Measurements from ENCODE around the gene MAGEB2. TPM values are rescaled to one million over a fixed set of nuclear protein-coding genes. Genes with fewer than 3 reads are reported as not detected.
"Not testable (repeated sequence)": the region's sequence is repeated elsewhere in the genome, so short reads cannot be mapped to it uniquely, and the experiment has no call there.

MAGEB2 gene, protein sequence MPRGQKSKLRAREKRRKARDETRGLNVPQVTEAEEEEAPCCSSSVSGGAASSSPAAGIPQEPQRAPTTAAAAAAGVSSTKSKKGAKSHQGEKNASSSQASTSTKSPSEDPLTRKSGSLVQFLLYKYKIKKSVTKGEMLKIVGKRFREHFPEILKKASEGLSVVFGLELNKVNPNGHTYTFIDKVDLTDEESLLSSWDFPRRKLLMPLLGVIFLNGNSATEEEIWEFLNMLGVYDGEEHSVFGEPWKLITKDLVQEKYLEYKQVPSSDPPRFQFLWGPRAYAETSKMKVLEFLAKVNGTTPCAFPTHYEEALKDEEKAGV
- total RNA-seq: not detected
- long read RNA-seq, donor 1: 0 reads
- long read RNA-seq, donor 2: 0 reads

DNA sequence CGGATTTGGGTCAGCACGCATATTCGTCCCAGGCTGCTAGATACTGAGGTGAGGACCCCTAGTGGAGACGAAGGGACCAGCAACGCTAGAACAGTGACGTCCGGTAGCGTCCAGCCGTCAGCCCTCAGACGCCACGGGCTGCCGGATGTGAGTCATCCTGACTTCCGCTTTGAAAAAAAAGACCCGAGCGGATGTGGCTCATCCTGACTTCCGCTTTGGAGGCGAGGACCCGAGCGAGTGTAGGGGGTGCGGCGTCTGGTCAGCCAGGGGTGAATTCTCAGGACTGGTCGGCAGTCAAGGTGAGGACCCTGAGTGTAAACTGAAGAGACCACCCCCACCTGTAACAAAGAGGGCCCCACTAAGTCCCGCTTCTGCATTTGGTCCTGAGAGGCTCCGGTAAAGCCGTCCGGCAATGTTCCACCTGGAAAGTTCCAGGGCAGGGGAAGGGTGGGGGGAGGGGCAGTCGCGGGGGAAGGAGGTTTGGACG lies at the start of gene MAGEB2:
MAGEB2 (plus strand) TSS at position 207 of the 487 bp plus-strand sequence. CDS start 3,018 bp downstream, outside the sequence.
- intact Hi-C loops (cut with DNase I, micrococcal nuclease): no loop called here
- DNase-seq (no peak), ATAC-seq (no peak)
- no peak within 1 kb of the TSS for H3K4me3 ChIP-seq
- no peaks in the 10 kb centered on the region for H3K9me3 ChIP-seq
- no peaks in the 10 kb centered on the region for H3K4me1 ChIP-seq (ENCODE audit: low read depth)
- H3K36me3 ChIP-seq (ENCODE audit: low read depth): no peaks in the 10 kb centered on the region
- TF ChIP-seq, protein P1, sequence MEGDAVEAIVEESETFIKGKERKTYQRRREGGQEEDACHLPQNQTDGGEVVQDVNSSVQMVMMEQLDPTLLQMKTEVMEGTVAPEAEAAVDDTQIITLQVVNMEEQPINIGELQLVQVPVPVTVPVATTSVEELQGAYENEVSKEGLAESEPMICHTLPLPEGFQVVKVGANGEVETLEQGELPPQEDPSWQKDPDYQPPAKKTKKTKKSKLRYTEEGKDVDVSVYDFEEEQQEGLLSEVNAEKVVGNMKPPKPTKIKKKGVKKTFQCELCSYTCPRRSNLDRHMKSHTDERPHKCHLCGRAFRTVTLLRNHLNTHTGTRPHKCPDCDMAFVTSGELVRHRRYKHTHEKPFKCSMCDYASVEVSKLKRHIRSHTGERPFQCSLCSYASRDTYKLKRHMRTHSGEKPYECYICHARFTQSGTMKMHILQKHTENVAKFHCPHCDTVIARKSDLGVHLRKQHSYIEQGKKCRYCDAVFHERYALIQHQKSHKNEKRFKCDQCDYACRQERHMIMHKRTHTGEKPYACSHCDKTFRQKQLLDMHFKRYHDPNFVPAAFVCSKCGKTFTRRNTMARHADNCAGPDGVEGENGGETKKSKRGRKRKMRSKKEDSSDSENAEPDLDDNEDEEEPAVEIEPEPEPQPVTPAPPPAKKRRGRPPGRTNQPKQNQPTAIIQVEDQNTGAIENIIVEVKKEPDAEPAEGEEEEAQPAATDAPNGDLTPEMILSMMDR (IDR thresholded peaks at IDR 0.05): no peak

DNA sequence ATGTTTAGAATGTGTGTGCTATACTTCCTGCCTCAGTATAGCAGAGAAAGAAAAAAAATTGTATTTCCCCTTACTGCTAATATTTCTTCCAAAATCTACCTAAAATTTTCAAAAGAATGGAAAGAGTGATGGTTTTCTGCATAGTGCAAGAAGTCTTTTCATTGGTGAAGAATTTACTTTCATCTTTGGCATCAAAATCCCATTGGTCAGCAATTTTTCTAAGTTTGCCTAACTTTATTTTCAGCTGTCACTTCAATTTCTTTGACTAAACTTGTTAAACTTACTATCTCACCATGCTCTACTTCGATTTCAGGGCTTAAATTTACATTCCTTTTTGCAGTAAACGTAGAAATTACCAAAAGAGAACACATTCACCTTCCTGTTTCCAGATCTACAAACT lies 44.5 kb upstream of the MAGEB2 start:
- no peaks in the 10 kb centered on the region for H3K36me3 ChIP-seq (ENCODE audit: low read depth)
- intact Hi-C loops (cut with DNase I, micrococcal nuclease): no loop called here
- H3K4me1 ChIP-seq (ENCODE audit: low read depth): no peaks in the 10 kb centered on the region
- ATAC-seq (no peak), DNase-seq (no peak)
- TF ChIP-seq, protein P1 (IDR thresholded peaks at IDR 0.05): no peak
- H3K9me3 ChIP-seq: no peaks in the 10 kb centered on the region
- no peak overlapping the region for H3K4me3 ChIP-seq

DNA sequence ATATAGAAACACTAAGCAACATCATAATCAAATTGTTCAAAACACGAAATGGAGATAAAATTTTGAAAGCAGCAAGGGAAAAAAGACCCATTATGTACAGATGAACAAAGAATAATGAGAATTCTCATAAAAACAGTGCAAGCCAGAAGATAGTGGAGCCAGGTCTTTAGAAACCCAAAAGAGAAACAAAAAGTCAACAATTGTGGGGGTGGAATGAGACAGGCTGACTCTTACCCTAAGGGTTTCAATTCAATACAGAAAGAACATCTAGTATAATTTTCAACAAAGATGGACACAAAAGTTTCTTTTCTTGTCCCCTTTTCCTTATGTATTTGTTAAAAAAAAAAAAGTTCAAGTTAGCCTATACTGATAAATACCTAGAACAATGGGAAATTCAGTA lies 34.0 kb upstream of the MAGEB2 start:
- H3K9me3 ChIP-seq: no peaks in the 10 kb centered on the region
- no peak for ATAC-seq
- no peak for DNase-seq
- TF ChIP-seq, protein P1 (IDR thresholded peaks at IDR 0.05): no peak
- H3K4me3 ChIP-seq: no peak overlapping the region
- H3K4me1 ChIP-seq (ENCODE audit: low read depth): no peaks in the 10 kb centered on the region
- no peaks in the 10 kb centered on the region for H3K36me3 ChIP-seq (ENCODE audit: low read depth)
- intact Hi-C loops (cut with DNase I, micrococcal nuclease): no loop called here

DNA sequence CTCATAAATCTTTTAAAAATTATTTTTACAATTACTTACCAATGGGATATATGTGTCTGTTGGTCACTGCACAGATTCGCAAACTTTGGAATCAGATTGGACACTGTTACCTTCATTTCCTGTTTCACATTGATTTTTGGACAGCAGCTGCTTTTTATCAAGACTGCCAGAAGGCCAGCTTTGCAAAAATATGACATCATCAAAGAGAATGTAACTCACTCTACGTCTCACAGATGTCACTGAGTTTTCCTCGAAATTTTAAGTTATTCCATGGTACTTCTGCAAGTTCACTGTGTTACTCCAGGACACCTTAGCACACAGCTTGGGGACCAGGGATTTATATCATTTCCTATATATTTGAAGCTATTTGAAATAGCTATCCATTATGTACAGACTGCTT lies 31.8 kb upstream of the MAGEB2 start:
- intact Hi-C loops (cut with DNase I, micrococcal nuclease): no loop called here
- H3K36me3 ChIP-seq (ENCODE audit: low read depth): no peaks in the 10 kb centered on the region
- no peaks in the 10 kb centered on the region for H3K9me3 ChIP-seq
- no peak for DNase-seq
- H3K4me1 ChIP-seq (ENCODE audit: low read depth): no peaks in the 10 kb centered on the region
- no peak for ATAC-seq
- TF ChIP-seq, protein P1 (IDR thresholded peaks at IDR 0.05): no peak
- H3K4me3 ChIP-seq: no peak overlapping the region

DNA sequence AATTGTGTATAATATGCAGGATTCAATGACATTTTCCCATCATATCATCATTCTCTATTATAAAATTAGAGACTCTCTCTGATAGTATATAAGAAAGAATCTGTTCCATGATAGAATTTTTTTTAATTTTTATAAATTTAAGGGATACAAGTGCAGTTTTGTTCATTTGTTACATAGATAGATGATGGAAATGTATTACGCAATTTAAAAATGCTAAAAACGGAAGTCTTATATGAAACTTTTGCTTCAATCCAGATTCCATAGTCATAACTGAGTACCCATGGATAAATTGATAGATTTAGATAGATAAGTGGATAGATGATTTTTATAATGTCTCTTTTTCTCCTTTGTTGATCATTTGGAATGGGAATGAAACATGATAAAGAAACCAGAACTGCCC lies 24.9 kb upstream of the MAGEB2 start:
- intact Hi-C loops (cut with DNase I, micrococcal nuclease): no loop called here
- H3K36me3 ChIP-seq (ENCODE audit: low read depth): no peaks in the 10 kb centered on the region
- no peak overlapping the region for H3K4me3 ChIP-seq
- TF ChIP-seq, protein P1 (IDR thresholded peaks at IDR 0.05): no peak
- no peaks in the 10 kb centered on the region for H3K4me1 ChIP-seq (ENCODE audit: low read depth)
- ATAC-seq (no peak), DNase-seq (no peak)
- H3K9me3 ChIP-seq: no peaks in the 10 kb centered on the region

DNA sequence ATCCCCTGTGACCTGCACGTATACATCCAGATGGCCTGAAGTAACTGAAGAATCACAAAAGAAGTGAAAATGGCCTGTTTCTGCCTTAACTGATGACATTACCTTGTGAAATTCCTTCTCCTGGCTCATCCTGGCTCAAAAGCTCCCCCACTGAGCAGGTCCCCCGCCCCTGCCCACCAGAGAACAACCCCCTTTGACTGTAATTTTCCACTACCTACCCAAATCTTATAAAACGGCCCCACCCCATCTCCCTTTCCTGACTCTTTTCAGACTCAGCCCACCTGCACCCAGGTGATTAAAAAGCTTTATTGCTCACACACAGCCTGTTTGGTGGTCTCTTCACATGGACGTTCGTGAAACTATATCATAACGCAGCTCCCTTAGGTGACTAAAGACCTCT lies 21.5 kb upstream of the MAGEB2 start:
- H3K36me3 ChIP-seq (ENCODE audit: low read depth); H3K9me3 ChIP-seq; H3K4me1 ChIP-seq (ENCODE audit: low read depth); DNase-seq; H3K4me3 ChIP-seq; intact Hi-C loops (cut with DNase I, micrococcal nuclease); ATAC-seq: not testable (repeated sequence)

Measured in mucosa of descending colon (tissue), 3 donors.